A549 treated with RU486 at 1 μM for 4 hours (cell line): ENCODE results near the gene MRPL46. TPM values are rescaled to one million over a fixed set of nuclear protein-coding genes. Genes with fewer than 3 reads are reported as not detected.

Experiments
- total RNA-seq: library from RNA; stranded (reverse); fragments of 200-300 nt; extraction: Qiagen RNA extraction; gene quantifications from 5 replicates; pipeline ENCODE4 v1.2.3, GENCODE V29; 2022; ENCODE audit warnings: low read depth

Gene MRPL46
- total RNA-seq: 54.3 to 71.3 TPM (median 59.5 TPM) in 5 replicates

DNA sequence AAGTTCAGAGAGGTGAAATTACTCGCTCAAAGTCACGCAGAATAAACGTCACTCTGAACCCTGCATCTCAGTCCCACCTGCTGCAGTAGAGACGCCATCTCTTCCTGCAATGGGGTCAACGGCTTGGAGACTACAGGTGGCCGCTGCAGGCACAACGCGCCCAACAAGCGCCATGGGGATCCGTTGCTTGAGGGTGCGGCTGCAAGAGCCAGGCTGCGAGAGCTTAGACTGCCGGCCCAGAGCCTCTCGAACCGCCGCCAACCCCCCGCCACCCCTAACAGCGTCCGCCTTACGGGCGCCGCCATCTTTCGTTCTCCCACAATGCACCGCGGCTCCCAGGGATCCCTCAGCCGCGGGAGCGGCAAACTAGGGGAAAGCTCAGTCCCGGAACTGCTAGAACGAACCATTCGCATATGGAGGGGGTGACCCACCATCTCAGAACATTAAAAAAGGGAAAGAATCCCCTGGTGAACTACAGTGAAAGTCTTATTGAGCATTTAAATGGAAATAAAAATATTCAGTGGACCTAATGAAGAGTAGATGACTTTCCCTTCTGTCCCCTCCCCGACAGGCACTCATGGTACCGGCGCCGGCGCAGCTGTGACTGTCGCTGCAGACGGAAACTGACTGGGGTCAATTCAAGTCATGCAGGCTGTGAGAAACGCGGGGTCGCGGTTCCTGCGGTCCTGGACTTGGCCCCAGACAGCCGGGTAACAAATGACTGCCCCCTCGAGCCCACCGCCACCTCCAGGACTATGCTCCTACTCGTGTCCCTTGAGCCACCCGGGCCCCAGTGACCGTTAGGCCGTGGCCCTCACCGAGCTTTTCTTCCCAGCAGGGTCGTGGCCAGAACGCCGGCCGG lies at the start of gene MRPL46, which contains the start of gene MRPS11:
Gene MRPL46 (minus strand): TSS at position 316 of the 862 bp plus-strand sequence. CDS start 11 bp downstream, at position 305.
Gene MRPS11 (plus strand): TSS at position 636 of the 862 bp plus-strand sequence. CDS start 10 bp downstream, at position 646.

Other genes with a start within 250 kb of the MRPL46 start
- gene NTRK3, start 210.6 kb downstream of the MRPL46 start, total RNA-seq: 15.9 to 26.2 TPM (median 21.7 TPM) in 5 replicates
- 101 to 138 TPM (median 123 TPM) in 5 replicates for gene MRPS11, start 320 bp upstream of the MRPL46 start, total RNA-seq
- 4.7 to 6.2 TPM (median 5.5 TPM) in 5 replicates for gene DET1, start 79.3 kb upstream of the MRPL46 start, total RNA-seq
- gene AEN, start 154.0 kb upstream of the MRPL46 start, total RNA-seq: 76.6 to 94.3 TPM (median 88.9 TPM) in 5 replicates
- gene ISG20, start 171.6 kb upstream of the MRPL46 start, total RNA-seq: 33.2 to 45.0 TPM (median 38.8 TPM) in 5 replicates